Measurements from ENCODE around the gene PRXL2C.

The PRXL2C gene

GRCh38 chr9:96599298-96599697, 55.8 kb downstream of the PRXL2C start:
- H3K4me3 ChIP-seq (replicated peaks; ENCODE audit: insufficient read depth, low read length): no peak overlapping the region
- no peak for DNase-seq (ENCODE audit: low read depth in 1 of 2, low spot score in 1 of 2)
- no peaks in the 10 kb centered on the region for H3K27me3 ChIP-seq (ENCODE audit: insufficient read depth, poor library complexity, severe bottlenecking)
- H3K27ac ChIP-seq (replicated peaks): no peak overlapping the region
- no peak for TF ChIP-seq CTCF (IDR thresholded peaks at IDR 0.05; ENCODE audit: insufficient read depth, low read length)
- TF ChIP-seq SPI1 (IDR thresholded peaks at IDR 0.05; ENCODE audit: borderline replicate concordance, low read depth): no peak
- TF ChIP-seq POLR2AphosphoS5 (IDR thresholded peaks at IDR 0.05; ENCODE audit: low read depth): no peak
- no peak for TF ChIP-seq GABPA (IDR thresholded peaks at IDR 0.05; ENCODE audit: low read depth)
- TF ChIP-seq REST (IDR thresholded peaks at IDR 0.05; ENCODE audit: insufficient replicate concordance, low read depth): no peak

GRCh38 chr9:96596601-96597111, 58.5 kb downstream of the PRXL2C start:
- Histone ChIP-seq H3K27ac (replicated peaks) (no peak overlapping the region), H3K4me3 (replicated peaks; ENCODE audit: insufficient read depth, low read length) (no peak overlapping the region), H3K27me3 (ENCODE audit: insufficient read depth, poor library complexity, severe bottlenecking) (no peaks in the 10 kb centered on the region)
- TF ChIP-seq GABPA (IDR thresholded peaks at IDR 0.05; ENCODE audit: low read depth) (no peak), REST (IDR thresholded peaks at IDR 0.05; ENCODE audit: insufficient replicate concordance, low read depth) (no peak), CTCF (IDR thresholded peaks at IDR 0.05; ENCODE audit: insufficient read depth, low read length) (no peak)
- no peak for DNase-seq (ENCODE audit: low read depth in 1 of 2, low spot score in 1 of 2)

Data from HL-60 (cell line).